ENCODE measurements around the gene THAP12. TPM values are rescaled to one million over a fixed set of nuclear protein-coding genes. Genes with fewer than 3 reads are reported as not detected.
A peak's percentile ranks its signal among the peaks of the same experiment; 100 is the strongest.

THAP12 gene
- total and polyA plus RNA-seq, 4 donors, result 5.6 to 21.9 (median 13.7) TPM

GRCh38 chr11:76330651-76331050 lies 50.3 kb downstream of the THAP12 start (continued):
- TF ChIP-seq HNF4A (conservative IDR thresholded peaks at IDR 0.05), result no peak
- no peak for TF ChIP-seq NR2F2 (IDR thresholded peaks at IDR 0.05)
- TF ChIP-seq, protein P1, sequence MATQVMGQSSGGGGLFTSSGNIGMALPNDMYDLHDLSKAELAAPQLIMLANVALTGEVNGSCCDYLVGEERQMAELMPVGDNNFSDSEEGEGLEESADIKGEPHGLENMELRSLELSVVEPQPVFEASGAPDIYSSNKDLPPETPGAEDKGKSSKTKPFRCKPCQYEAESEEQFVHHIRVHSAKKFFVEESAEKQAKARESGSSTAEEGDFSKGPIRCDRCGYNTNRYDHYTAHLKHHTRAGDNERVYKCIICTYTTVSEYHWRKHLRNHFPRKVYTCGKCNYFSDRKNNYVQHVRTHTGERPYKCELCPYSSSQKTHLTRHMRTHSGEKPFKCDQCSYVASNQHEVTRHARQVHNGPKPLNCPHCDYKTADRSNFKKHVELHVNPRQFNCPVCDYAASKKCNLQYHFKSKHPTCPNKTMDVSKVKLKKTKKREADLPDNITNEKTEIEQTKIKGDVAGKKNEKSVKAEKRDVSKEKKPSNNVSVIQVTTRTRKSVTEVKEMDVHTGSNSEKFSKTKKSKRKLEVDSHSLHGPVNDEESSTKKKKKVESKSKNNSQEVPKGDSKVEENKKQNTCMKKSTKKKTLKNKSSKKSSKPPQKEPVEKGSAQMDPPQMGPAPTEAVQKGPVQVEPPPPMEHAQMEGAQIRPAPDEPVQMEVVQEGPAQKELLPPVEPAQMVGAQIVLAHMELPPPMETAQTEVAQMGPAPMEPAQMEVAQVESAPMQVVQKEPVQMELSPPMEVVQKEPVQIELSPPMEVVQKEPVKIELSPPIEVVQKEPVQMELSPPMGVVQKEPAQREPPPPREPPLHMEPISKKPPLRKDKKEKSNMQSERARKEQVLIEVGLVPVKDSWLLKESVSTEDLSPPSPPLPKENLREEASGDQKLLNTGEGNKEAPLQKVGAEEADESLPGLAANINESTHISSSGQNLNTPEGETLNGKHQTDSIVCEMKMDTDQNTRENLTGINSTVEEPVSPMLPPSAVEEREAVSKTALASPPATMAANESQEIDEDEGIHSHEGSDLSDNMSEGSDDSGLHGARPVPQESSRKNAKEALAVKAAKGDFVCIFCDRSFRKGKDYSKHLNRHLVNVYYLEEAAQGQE (IDR thresholded peaks at IDR 0.05), result no peak

GRCh38 chr11:76329983-76330382 lies 50.9 kb downstream of the THAP12 start:
- TF ChIP-seq EGR1 (IDR thresholded peaks at IDR 0.05; ENCODE audit: low read depth in 2 of 2) (no peak), TAF1 (conservative IDR thresholded peaks at IDR 0.05) (no peak), FOXA1 (IDR thresholded peaks at IDR 0.05) (no peak), MAX (IDR thresholded peaks at IDR 0.05) (no peak), RXRA (IDR thresholded peaks at IDR 0.05) (no peak), JUND (IDR thresholded peaks at IDR 0.05) (no peak), NR2F2 (IDR thresholded peaks at IDR 0.05) (no peak)
- TF ChIP-seq, protein P2, sequence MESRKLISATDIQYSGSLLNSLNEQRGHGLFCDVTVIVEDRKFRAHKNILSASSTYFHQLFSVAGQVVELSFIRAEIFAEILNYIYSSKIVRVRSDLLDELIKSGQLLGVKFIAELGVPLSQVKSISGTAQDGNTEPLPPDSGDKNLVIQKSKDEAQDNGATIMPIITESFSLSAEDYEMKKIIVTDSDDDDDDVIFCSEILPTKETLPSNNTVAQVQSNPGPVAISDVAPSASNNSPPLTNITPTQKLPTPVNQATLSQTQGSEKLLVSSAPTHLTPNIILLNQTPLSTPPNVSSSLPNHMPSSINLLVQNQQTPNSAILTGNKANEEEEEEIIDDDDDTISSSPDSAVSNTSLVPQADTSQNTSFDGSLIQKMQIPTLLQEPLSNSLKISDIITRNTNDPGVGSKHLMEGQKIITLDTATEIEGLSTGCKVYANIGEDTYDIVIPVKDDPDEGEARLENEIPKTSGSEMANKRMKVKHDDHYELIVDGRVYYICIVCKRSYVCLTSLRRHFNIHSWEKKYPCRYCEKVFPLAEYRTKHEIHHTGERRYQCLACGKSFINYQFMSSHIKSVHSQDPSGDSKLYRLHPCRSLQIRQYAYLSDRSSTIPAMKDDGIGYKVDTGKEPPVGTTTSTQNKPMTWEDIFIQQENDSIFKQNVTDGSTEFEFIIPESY (IDR thresholded peaks at IDR 0.05), result no peak
- TF ChIP-seq, protein P1 (IDR thresholded peaks at IDR 0.05), result no peak
- WGBS, result 92% methylated on average over 4 of the region's 4 CpGs
- Histone ChIP-seq H3K4me1 (ENCODE audit: control insufficient read depth in 4 of 4, insufficient read depth in 4 of 4, low read length in 3 of 4) (no peaks in the 10 kb centered on the region), H3K9me3 (ENCODE audit: control insufficient read depth in 4 of 4, low read length in 3 of 4) (peaks cover 0 to 4% (median under 1%) of the 10 kb centered on the region in 4 donors), H3K4me3 (ENCODE audit: low read depth in 1 of 3, low read length in 3 of 3) (no peak overlapping the region), H3K27me3 (ENCODE audit: control insufficient read depth in 4 of 4, insufficient read depth in 4 of 4, low read length in 3 of 4) (no peaks in the 10 kb centered on the region), H3K9ac (ENCODE audit: low read depth in 1 of 2, low read length in 2 of 2) (no peak overlapping the region), H3K36me3 (ENCODE audit: control insufficient read depth in 4 of 4, insufficient read depth in 3 of 4, low read depth in 1 of 4, low read length in 3 of 4) (no peaks in the 10 kb centered on the region), H3K27ac (ENCODE audit: low read depth in 1 of 2, low read length in 2 of 2) (no peak overlapping the region)
- no peak for DNase-seq (ENCODE audit: low spot score)

GRCh38 chr11:76329084-76329648 lies 51.8 kb downstream of the THAP12 start:
- H3K27me3 ChIP-seq (ENCODE audit: control insufficient read depth in 4 of 4, insufficient read depth in 4 of 4, low read length in 3 of 4), result no peaks in the 10 kb centered on the region
- no peaks in the 10 kb centered on the region for H3K36me3 ChIP-seq (ENCODE audit: control insufficient read depth in 4 of 4, insufficient read depth in 3 of 4, low read depth in 1 of 4, low read length in 3 of 4)
- H3K4me1 ChIP-seq (ENCODE audit: control insufficient read depth in 4 of 4, insufficient read depth in 4 of 4, low read length in 3 of 4), result no peaks in the 10 kb centered on the region
- no peak overlapping the region for H3K9ac ChIP-seq (ENCODE audit: low read depth in 1 of 2, low read length in 2 of 2)
- TF ChIP-seq, protein P1 (IDR thresholded peaks at IDR 0.05), result no peak
- TF ChIP-seq YY1 (IDR thresholded peaks at IDR 0.05), result no peak
- no peak for TF ChIP-seq GABPA (IDR thresholded peaks at IDR 0.05 in 1 of 2, conservative IDR thresholded peaks at IDR 0.05 in 1 of 2)
- TF ChIP-seq NR2F2 (IDR thresholded peaks at IDR 0.05), result peak; percentile 67
- TF ChIP-seq ATF3 (IDR thresholded peaks at IDR 0.05), result no peak
- no peak overlapping the region for H3K4me3 ChIP-seq (ENCODE audit: low read depth in 1 of 3, low read length in 3 of 3)
- WGBS, result 73% methylated on average over 8 of the region's 8 CpGs
- no peak for DNase-seq (ENCODE audit: low spot score)
- no peak overlapping the region for H3K27ac ChIP-seq (ENCODE audit: low read depth in 1 of 2, low read length in 2 of 2)
- H3K9me3 ChIP-seq (ENCODE audit: control insufficient read depth in 4 of 4, low read length in 3 of 4), result no peaks in the 10 kb centered on the region

All from liver (tissue), 9 donors.